HG03060 (cell line): Measurements from ENCODE around the gene LEP.

ENCODE experiments used
- ATAC-seq: cut with Tn5 transposase; IDR thresholded peaks from one replicate; pipeline ENCODE4 v1.9.1; 2021; ENCODE audit warnings: low read depth, moderate number of reproducible peaks; ENCODE audit not compliant: unreplicated experiment

The LEP gene

DNA sequence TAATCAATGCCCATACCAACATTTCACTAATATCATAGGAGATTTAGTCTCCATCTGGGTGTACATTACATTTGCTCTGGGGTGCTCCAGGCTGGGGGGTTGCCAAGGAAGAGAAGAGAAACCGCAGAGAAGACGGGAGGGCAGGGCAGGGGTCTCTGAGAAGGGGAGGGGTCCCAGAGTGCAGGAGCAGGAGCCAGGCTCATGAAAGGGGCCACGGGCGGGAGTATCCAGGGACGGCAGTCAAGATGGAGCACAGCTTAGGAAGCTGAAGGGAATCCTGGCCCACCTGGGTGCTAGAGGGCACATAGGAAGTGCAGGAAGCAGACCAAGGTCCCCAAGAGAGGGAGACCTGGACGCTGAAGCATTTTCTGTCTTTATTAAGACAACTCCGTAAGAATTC, 2.2 kb downstream of the LEP start:
- ATAC-seq: no peak

DNA sequence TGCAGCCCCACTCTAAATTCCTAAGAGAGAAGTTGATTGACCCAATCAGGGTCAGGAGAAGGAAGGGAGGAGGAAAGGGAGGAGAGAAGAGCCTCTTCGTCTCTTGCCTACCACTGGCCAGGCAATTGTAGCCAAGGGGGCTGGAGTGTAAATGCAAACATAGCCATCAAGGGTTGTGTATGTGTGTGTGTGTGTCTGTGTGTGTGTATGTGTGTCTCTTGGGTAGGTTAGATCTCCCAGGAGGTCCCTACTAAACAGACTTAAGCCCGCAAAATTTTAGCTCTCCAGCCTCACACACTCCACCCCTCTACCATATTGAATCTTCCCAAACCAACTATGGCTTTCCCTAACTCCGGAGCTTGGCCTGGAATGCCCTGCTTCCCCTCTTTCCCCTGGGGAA, 3.8 kb downstream of the LEP start:
- ATAC-seq: no peak

DNA sequence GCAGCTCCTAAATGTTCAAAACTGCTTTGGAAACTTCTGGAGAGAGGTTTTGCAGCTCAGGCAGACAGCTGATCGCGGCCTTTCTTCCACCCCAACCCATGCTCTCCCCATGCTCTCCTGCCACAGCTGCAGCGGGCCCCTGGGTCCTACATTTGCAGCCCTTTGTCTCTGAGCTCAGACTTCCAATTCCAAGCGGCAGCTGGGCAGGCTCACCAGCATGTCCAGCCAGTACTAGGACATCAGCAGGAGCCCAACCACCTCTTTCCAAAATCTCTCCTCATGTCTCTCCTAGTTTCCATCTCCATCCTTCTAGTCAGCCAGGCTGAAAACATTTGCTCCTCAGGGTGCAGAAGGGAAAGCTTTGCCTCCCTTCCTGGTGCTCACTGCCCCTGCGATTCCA, 6.0 kb downstream of the LEP start:
- no peak for ATAC-seq

DNA sequence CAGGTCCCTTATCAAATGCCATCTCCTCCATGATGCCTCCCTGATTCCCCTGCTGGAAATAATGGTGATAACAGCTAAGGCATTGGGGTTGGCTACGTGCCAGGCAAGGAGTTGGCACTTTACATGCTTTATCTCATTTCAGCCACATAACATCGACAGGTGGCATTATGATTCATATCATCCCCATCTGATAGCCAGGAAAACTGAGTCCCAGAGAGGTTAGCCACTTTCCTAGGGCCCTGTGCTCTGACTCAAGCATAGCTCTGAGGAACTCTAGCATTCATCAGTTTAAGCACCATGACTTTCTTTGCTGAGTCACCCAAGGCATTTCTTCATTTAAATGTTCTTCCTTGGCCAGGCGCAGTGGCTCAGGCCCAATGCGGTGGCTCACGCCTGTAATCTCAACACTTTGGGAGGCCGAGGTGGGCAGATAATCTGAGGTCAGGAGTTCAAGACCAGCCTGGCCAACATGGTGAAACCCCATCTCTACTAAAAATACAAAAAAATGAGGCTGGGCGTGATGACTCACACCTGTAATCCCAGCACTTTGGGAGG, 6.6 kb downstream of the LEP start:
- ATAC-seq: no peak

DNA sequence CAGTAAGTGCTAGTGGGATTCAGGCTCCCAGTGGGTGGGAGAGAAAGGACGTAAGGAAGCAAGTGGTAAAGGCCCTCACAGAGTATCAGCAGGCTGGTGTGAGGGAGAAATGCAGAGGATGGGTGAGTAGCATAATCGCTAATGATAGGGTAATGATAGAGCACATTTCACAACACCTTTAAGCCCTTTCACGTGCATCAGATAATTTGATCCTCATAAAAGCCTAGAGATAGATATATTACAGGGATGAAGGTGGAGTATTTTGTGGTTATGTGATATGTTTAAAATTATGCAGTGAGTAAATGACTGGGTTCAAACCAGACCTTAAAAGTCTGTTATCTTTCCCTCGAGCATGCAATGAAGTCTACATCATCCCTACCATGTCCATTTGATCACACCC, 10.3 kb downstream of the LEP start:
- no peak for ATAC-seq

DNA sequence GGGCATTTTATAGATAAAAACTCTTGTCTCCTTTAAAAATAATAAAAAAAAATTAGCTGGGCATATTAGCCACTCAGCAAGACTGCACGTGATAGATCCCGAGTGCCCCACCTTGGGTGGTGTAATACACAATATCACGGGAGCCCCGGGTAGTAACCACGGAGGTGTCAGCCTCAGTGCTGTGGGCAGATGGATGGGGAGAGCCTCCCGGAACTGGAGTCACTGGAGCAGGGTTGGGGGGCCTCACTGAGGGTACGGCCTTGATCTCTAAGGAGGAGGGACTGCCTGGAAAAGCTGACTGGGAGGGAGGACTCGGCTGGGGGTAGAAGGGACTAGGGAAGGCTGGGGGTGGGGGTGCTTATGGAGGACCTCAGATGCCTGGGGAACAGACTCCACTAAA, 12.6 kb downstream of the LEP start:
- no peak for ATAC-seq

DNA sequence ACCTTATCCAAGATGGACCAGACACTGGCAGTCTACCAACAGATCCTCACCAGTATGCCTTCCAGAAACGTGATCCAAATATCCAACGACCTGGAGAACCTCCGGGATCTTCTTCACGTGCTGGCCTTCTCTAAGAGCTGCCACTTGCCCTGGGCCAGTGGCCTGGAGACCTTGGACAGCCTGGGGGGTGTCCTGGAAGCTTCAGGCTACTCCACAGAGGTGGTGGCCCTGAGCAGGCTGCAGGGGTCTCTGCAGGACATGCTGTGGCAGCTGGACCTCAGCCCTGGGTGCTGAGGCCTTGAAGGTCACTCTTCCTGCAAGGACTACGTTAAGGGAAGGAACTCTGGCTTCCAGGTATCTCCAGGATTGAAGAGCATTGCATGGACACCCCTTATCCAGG, 13.4 kb downstream of the LEP start:
- ATAC-seq: no peak

DNA sequence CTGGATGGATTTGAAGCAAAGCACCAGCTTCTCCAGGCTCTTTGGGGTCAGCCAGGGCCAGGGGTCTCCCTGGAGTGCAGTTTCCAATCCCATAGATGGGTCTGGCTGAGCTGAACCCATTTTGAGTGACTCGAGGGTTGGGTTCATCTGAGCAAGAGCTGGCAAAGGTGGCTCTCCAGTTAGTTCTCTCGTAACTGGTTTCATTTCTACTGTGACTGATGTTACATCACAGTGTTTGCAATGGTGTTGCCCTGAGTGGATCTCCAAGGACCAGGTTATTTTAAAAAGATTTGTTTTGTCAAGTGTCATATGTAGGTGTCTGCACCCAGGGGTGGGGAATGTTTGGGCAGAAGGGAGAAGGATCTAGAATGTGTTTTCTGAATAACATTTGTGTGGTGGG, 14.2 kb downstream of the LEP start:
- no peak for ATAC-seq

DNA sequence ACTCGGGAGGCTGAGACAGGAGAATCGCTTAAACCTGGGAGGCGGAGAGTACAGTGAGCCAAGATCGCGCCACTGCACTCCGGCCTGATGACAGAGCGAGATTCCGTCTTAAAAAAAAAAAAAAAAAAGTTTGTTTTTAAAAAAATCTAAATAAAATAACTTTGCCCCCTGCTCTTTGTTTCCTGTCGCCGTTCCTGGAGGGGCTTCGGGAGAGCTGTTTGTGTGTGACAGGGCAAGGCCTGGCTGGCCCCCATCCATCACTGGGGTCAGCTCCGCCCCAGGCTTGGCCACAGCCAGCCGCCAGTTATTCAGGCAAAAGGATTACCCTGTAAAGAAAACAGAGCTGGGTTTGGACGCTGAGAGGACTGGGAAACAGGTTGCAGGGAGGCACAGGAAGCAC, 16.4 kb downstream of the LEP start:
- ATAC-seq: no peak

DNA sequence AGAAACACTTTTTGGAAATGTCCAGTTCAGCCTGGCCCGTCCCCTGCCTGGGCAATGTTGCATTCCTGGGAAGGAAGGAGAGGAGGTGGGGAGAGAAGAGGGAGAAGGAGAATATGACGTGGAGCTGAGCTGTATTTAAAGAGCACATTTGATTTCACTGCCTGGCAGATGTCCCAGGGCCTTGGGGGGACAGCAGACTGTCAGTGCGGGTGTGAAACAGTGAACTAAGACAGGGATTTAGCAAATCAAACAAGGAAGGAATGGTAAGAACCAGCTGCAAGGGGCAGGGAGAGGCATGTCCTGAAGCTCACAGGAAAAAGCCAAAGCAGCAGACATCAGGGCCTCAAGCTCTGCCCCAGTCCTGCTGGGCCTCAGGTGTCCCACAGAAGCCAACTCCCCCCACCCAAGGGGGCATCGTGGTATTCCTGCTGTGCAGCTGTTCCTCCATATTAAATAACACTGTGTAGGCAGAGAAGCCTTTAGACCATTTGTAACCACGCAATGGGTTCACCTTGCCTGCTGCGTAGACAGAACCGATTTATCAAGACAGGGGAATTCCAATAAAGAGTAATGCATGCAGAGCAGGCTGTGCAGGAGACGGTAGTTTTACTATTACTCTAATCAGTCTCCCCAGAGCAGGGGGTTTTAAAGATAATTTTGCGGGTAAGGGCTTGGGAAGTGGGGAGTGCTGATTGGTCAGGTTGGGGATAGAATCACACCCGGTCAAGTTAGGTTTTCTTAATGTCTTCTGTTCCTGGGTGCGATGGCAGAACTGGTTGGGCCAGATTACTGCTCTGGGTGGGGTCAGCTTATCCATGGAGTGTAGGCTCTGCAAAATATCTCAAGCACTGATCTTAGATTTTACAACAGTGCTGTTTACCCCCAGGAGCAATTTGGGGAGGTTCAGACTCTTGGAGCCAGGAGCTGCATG, 18.3 kb downstream of the LEP start:
- ATAC-seq: no peak

DNA sequence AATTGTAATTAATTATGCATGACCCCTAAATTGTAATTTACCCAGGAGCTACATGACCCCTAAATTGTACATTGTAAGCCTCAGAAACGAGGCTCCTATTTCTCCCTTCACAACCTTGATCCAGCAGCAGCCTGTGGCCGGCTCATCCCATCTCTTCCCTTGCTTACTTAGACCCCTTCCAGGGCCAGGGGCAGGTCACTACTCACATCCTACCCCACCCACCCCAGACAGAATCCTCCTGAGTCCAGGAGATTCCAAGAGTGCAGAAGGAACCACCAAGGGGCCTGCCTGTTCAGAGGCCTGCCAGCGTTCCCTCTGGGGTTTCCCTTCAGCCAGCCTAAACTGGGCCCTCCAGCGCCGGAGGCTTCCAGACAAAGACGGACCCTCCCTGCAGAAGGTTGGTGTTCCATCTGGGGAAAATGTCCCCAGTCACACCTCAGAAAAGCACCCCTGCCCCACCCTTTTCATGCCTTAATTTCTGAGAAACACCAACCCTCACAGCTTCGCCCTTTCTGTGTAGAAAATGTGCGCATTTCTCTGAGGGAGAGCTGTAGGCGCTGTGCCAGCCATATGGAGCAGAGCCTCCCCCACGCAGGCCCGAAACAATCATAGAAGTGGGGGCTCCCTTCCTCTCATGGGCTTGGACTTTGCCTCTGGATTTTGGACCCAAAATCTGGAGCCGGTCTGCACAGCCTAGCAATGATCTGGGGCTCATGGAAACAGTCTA, 19.2 kb downstream of the LEP start:
- ATAC-seq: no peak

DNA sequence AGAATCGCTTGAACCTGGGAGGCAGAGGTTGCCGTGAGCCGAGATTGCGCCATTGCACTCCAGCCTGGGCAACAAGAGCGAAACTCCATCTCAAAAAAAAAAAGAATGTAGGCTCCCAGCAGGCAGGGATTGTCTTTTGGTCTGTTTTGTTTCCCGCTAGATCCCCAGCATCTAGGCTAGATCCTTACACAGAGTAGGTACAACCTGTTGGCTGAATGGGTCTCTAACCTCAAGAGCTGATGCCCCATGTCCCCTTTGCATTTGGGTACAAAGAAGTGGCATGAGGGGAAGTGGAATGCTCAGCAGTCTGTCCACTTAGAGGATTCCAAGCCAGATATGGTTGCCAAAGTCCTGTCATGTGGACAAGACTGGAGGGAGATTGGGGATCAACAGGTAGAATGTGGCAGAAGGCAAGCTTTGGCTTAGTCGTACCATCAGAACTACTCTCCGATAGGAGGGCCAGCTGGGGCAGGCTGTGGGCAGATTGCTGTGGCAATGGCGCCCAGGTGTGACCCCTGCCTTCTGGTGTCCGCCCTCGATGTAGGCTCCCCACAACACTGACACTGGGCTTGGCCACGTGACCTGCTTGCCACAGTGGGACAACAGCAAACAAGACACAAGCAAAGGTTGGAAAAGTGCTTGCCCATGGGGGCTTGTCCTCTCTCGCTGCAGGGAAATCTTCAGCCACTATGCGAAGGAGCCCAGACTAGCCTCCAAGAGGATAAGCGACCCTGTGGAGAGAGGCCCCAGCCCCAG, 21.4 kb downstream of the LEP start:
- ATAC-seq: no peak

DNA sequence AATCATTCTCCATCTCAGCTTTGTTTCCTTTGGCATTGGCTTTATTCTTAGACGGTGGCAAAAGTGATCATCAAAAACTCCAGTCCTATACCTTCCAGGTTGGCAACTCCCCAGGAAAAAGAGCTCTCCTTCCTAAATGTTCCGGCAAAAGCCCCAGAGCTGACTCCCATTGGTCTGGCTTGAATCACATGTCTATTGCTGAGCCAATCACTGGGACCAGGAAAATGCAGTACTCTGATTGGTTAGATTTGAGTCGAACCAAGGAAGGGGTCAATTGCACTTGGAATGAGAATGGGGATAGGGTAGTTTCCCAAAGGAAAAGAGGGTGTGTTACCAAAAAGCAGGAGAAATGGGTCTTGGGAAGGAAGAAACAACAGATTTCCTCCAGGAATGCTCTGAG, 22.3 kb downstream of the LEP start:
- ATAC-seq: no peak

DNA sequence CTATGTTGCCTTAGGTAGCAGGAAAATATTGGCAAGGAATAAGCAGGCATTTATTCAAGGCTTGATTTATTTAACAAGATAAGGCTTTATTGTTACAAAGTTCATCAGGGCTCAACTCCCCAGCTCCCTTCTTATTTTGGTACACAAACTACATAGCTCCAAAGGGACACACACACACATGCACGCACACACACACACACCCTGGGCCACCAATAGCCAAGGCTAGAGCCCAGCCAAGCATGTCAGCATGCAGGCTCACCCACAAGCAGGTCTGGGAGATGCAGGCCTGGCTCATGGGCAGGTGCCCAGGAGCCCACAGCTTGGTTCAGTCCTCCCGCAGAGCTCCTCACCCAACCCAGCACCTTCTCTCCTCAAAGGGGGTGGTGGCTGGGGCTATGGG, 23.4 kb downstream of the LEP start:
- ATAC-seq: no peak

DNA sequence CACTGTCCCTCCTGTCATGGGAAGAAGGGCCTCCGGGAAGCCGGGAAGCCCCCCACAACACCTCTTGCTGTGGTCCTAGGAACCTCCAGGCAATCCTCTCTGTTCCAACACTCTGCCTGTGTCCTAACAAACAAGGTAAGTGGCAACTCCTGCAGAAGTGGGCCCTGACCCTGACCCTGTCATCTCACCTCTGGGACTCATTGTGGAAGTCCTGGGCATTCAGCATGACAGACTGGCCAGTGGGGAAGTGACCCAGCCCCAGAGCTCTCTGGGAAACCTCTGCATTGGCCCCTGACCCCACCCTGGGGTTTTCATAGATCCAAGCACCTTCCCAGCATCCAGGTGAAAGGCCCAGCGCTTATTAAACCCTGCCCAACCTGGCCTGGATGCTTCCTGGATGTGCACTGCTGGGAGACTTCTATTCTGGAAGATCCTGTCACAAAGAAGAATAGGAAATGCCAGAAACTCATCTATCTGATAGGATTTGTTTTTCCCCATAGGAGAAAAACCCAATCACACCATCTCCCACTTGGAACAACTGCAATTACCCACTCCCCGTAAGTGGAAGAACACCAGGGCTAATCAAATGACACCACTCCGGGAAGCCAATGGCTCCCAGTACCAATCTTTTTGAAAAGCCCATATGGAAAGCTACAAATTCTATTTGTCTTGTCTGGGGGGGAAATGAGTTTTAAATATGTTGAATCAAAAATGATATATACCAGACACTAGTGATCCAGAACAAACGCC, 24.3 kb downstream of the LEP start:
- no peak for ATAC-seq

DNA sequence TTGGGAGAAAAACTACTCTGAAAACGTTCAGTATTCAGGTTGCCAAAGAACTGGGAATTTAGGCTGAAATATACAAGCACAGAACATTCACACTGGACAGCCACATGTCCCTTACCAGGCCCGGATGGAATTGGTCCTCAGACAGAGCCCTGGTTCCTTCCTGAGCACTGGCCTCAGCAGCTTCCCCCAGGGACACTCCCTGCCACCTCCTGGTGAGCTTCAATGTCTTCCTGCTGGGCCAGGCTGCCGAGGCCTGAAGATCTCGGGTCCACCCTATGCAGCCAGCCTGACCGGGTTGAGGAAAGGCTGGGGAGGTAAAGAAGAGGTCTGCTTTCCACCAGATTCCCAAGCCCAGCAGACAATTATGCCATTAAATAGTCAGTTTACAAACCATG, 24.8 kb downstream of the LEP start:
- no peak for ATAC-seq

DNA sequence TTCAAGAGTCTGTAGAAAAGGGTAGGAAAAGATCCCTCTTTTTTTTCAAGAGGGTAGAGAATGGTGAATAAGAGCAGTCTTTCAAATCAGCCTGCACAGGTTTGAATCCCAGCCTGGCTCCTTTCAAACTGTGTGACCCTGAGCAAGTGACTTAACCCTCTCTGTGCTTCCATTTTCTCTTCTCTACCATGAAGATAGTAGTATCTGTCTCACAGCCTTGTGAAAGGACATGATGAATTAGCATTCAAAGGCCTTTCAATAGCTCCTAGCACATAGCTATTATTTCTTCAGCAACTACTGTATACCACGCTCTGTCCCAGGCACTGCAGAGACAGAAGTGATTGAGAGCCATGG, 25.4 kb downstream of the LEP start:
- no peak for ATAC-seq

DNA sequence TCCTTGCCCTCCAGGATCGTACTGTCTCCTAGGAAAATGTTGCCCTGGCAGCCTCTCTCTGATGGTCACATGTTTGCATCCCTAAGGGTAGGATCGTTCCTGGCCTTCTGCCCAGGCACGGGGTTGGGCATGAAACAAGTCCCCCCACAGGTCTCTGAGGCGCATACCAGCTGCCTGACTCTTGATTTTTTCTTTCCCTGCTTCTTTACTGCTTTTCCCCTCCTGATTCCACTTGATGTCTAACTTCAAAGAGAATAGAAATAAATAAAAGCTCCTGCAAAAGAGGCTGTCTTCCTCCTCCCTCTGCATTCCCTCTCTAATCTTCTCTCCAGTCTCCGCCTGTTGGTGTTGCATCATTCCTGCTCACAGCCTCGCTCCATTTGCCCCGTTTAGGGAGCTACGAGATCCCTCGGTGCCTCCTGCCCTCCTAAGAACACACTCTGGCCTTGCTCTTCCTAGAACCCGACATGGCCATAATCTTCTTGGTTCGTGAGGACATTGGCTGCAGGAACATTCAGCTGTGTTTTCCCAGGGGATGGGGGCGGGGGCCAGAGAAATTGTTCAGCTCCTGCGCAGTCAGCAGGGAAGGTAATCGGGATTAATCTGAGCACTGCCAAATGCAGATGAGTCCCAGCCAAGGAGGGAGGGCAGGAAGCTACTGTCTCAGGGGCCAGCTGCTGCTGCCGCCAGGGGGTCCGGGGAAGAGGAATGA, 26.0 kb downstream of the LEP start:
- no peak for ATAC-seq

DNA sequence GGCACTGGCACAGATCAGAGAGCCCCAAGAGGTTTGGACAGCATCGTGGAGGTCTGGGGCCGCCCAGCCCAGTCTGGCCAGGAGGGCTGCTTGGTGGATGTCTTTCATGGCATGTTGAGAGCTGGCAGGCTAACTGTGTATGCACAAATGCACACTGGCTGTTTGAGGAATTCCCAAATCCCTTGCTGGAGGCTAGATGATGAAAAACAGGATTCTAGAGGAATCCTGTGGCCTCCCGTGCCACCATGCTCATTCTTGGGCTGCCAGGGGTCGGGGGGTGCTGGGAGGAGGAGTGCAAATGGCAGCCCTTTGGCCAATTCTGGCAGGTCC, 26.5 kb downstream of the LEP start:
- no peak for ATAC-seq

DNA sequence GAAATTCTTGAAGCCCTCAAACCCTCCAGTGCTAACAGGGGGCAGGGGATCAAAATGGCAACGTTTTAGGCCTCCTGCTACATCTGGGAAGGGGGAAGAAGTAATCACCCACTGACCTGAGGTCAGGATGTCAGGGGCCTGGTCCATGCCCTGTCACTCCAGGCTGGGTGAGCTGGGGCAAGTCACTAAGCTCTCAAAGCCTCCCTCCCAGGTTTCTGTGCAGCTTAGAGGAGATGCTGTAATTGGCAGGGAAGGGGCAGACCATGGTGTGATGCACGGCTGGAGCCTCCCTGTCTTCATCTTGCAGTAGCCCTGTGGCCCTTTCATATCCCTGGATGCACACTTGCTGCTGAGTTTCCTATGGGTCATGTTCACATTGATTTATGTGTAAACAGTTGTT, 27.2 kb downstream of the LEP start:
- no peak for ATAC-seq
